Activated CD8-positive, alpha-beta memory T cell treated with anti-CD3 and anti-CD28 coated beads for 48 hours (primary cell): ENCODE data around the gene ARHGAP28.
"Not testable (repeated sequence)": the region's sequence is repeated elsewhere in the genome, so short reads cannot be mapped to it uniquely, and the experiment has no call there.

Experiments
- DNase-seq, 3 experiments: peaks; one replicate each; pipeline ENCODE4 v3.0.0-alpha.2; 2020; ENCODE audit warnings: low read depth in 2 of 3, low spot score in 2 of 3

Gene ARHGAP28

DNA sequence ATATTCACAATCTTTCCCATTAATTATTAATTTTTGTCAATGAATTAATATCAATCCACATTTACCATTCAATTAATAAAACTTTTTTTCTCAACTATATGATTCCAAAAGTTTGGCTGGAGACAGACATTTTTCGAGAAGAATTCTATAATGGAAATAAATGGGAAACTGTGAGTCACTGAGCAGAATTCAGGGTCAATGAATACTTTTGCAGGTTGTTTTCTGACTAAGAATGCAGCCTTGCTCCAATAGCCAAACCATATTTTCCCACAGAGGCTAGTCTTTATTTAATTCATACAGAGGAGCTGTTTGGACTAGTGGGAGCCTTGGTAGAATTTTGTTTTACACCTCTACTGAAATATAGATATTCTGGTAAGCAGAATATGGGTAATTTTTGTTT, 82.3 kb downstream of the ARHGAP28 start:
- no peak for DNase-seq

DNA sequence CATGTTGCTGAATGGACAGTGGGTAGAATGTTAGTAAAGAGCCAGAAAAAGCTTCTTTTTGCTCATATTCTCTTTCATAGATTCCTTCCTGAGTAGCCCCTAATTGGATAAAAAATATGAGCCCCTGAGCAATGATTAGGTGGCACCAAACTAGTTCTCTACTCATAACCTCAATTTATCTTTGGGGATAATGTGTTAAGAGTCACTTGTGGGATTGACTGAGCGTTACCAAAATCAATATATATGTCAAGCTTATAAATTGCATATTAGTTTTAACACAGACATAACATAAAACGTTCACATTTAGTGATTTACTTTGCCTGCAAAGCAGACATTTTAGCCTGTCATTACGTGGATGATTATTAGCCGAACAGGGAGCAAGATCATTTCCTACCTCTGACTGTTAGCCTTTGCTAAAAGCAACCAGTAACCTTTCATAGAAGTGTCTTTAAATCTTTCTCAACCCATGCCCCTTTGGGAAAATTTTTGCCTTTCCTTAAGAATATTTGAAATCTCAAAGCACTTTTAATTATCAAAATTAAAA, 85.4 kb downstream of the ARHGAP28 start:
- DNase-seq: no peak

DNA sequence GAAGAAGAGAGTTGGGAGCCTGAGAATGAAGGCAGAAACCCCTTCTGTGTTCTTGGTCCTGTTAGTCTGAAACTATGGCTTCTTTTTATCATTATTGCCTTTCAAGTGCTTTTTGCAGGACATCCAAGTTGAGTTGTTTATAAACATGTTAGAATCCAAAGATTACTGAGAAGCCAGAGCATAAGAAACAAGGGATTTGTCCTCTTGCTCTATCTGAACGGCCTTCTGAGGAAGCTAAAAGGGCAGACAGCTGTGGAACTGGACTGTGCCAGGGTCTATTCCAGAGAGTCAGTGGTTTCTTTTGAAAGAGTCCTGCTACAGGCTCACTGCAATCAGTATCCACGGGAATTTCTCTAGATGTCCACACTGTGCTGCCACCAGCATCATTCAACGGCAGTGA, 86.6 kb downstream of the ARHGAP28 start:
- DNase-seq: no peak

DNA sequence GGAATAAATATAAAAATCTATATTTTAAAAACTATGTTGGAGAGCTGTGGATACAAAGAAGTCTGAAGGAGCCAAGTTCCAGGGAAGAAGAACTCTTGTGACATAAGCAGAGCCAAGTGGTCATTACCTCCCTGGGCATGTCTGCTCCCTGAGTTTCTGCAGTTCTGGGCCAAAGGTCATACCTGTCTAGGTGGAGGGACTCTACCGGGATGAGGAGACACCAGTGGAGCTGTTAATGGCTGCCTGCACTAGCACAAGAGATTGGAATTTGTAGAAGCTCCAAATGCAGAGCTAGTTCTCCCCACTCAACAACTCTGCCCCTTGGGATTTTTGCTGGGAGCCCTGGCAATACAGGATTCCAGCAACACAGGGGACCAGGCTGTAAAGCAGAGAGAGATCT, 89.8 kb downstream of the ARHGAP28 start:
- no peak for DNase-seq

DNA sequence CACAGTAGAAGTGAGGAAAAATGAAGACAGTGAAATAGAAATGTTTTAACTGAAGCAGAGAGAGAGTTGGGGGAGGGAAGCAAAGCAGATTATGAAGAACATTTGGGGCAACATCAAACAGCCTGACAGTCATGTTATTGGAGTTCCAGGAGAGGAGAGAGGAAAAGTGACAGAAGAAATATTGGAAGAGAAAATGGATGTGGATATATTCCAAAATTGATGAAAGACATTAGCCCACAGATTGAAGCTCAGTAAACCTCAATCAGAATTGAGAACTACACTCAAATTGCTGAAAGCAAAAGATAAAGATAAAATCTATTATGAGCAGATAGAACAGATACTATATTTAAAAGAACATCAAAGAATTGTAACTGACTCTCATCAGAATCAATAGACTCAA, 90.8 kb downstream of the ARHGAP28 start:
- DNase-seq: no peak

DNA sequence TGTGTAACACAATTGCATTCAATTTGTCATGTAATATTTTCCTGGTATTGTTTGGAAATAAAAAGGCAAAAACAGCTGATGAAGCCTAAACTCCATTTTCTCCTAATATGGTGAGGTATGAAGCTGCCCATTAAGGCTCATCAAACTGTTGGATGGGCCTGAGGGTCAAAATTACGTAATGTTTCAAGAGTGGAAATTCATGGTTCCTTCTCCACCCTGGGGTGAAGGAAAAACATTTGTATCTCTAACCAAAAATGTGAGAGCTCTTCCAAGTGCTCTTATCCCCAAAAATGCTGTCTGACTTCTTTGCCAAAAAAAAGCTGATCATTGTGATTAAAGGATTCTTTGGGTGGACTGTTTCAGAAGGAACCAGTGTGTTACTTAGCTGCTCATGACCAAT, 91.8 kb downstream of the ARHGAP28 start:
- DNase-seq: no peak

DNA sequence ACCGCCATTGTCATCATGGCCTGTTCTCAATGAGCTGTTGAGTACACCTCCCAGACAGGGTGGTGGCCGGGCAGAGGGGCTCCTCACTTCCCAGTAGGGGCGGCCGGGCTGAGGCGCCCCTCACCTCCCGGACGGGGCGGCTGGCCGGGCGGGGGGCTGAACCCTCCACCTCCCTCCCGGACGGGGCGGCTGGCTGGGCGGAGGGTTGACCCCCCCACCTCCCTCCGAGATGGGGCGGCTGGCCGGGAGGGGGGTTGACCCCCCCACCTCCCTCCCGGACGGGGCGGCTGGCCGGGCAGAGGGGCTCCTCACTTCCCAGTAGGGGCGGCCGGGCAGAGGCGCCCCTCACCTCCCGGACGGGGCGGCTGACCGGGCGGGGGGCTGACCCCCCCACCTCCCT, 97.6 kb downstream of the ARHGAP28 start:
- DNase-seq: not testable (repeated sequence)

DNA sequence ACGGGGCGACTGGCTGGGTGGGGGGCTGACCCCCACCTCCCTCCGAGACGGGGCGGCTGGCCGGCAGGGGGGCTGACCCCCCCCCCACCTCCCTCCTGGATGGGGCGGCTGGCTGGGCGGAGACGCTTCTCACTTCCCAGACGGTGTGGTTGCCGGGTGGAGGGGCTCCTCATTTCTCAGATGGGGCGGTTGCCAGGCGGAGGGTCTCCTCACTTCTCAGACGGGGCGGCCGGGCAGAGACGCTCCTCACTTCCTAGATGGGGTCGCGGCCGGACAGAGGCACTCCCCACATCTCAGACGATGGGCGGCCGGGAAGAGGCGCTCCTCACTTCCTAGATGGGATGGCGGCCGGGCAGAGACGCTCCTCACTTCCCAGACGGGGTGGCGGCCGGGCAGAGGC, 98.0 kb downstream of the ARHGAP28 start:
- not testable (repeated sequence) for DNase-seq

DNA sequence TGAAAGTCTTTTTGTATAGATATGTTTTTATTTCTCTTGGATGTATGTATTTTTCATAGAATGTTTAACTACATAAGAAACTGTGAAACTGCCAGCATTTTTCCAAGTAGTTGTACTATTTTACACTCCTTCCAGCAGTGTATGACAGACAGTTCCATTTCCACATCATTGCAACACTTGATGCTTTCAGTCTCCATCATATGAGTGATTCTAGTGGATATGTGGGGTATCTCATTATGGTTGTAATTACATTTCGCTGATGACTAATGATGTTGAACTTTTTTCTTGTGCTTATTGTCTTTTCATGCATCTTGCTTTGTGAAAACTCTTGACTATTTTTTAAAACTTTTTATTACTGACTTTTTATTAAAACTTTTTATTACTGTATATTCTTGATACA, 101.4 kb downstream of the ARHGAP28 start:
- DNase-seq: no peak

DNA sequence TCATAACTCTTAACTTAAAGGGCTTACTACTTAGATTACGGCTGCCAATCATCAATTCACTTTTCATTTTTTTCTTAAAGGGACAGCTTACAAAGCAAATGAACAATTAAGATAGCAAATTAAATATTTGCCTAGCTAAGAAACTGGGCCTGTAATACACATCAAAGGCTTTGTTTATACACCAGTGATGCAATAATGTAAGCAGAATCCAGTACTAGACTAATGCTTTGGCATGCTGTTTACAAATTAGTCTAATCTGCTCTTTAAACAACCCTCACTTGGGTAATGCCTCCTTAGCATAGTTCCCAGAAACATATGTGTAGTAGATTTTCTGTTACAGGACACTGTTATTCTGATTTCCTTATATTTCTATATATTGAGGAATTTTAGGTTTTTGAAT, 105.8 kb downstream of the ARHGAP28 start:
- no peak for DNase-seq

DNA sequence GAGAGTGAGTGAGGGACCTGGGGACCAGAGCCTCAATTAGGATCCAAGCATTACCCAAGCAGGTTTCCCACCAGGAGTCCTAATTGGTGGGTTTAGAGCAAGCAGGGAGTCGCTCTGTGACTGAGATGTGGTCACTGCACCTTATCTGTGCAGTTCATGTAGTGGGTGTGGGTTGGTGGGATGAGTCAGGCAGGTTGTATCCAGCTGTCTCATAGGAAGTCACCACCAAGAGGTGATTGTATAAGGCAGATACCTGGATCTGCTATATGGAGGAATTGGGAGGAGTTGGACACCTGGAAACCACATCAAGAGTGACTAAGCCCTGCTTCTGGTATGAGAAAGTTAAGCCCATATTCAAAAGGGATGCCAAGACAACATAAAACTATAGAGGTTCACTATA, 106.8 kb downstream of the ARHGAP28 start:
- DNase-seq: no peak

DNA sequence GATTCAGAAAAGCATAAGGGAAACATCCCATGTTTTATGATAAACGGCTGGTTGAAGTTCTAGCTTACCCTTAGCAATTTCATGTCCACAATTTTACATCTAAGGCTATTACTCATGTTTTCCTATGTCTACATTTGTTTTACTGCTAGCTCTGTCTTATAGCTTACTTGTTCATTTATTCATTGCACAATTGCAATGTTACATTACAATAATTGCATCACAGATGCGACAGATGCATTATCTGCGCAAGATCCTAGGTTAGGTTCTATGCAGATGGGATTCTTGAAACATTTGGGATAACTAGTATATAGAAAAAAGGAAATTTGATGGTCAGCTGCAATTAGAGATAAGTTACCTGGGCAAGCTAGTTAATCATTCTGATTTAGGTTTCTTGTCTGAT, 108.4 kb downstream of the ARHGAP28 start:
- DNase-seq: no peak

DNA sequence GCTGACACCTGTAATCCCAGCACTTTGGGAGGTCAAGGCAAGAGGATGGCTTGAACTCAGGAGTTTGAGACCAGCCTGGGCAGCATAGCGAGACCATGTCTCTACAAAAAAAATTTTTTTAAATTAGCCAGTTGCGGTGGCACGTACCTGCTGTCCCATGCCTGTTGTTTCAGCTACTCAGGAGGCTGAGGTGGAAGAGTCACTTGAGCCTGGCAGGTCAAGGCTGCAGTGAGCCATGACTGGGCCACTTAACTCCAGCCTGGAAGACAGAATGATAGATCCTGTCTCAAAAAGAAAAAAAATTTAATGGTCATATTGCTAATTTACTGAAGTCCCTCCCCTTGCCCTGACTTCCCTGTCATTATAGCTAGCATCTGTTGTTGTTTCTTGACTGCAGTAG, 112.6 kb downstream of the ARHGAP28 start:
- no peak for DNase-seq

DNA sequence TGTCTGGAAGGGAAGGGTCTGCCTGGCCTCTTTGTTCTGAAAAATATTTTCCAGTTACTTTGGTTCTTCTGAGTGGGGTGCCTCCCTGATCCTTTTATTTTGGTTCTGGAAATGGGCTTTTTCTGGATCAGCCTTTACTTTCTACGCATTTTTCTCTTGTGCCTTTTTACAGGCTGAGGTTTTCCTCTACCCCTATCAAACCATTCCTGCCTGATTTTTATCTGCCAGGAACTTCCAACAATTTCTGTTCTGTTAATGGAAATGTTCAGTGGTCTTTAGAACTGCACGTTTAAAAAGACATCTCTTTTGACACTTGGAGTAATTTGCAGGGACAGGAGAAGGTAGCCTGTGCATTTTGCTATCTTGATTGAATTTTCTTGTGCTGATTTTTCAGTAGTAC, 113.8 kb downstream of the ARHGAP28 start:
- DNase-seq: no peak

DNA sequence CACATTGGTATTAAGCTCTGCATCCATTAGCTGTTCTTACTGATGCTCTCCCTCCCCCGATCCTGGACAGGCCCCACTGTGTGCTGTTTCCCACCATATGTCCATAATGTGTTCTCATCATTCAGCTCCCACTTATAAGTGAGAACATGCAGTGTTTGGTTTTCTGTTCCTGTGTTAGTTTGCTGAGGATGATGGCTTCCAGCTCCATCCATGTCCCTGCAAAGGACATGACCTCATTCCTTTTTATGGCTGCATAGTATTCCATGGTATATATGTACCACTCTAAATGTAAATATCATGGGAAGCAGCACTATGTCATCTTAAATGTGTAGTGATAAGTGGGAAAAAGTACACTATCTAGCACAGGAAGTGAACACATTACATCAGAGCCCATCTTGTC, 116.0 kb downstream of the ARHGAP28 start:
- not testable (repeated sequence) for DNase-seq

DNA sequence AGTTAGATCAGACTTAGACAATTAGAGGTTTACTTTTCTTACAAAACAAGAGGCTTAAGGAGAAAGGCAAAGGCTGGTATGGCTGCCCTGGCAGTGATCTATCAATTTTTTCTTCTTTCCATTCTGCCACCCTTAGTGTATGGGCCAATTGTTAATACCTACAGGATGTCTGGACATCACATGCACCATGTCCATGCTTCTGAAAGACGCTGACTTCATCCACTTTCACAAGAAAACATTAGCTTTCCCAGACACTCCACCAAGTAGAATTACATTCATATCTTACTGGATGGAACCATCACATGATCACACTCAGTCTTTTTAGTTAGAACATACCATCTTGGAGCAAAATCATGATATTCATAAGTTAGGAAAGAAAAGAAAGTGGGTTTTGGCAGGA, 120.9 kb downstream of the ARHGAP28 start:
- no peak for DNase-seq

DNA sequence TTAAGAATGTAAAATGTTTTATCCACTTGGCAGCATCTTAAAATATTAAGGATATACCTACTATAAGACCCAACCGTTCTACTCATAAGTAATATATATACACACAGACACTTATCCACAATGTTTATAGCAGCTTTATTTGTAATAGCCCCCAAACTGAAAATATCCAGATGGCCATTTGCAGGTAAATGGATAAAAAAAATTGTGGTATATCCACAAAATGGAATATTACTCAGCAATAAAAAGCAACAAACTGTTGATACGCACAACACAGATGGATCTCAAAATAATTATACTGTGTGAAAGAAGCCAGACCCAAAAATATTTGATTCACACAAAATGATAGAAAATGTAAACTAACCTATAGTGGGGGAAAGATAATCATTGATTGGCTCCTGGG, 122.0 kb downstream of the ARHGAP28 start:
- no peak for DNase-seq

DNA sequence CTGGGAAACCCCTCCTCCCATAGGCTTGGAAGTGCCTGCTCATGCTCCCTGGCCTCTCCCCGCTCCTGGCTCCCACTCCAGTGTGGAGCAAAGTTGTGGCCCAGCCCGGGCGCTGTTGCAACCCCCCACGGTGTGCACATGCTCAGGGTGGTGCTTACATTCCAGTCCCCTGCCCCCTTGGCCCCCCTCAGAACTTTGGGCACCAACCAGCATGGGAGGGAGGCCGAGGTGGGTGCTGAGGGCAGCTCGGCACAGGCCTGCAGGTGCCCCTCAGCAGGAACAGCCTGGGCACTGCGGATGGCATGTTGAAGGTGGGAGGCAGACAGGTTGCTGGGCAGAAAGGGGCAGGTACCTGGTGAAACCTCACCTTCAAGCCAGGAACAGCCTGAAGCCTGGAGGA, 125.3 kb downstream of the ARHGAP28 start:
- DNase-seq: no peak

DNA sequence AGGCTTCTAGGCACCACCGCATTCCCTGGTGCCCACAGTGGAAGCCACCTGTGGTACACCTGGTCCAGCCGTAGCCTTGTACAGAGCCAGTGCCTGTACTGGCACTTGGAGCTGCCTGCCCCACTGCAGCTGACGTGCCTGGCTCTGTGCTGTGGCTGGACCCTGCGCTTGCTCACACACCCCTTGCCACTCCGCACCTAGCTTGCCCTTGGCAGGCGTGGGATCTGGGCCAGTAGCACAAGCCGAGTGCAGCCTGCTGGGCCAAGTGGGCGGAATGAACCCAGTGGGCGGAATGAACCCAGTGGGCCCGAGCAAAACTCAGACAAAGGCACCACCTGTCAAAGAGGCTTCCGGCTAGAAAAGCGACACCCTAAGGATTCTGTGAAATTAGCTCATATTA, 126.3 kb downstream of the ARHGAP28 start:
- no peak for DNase-seq

DNA sequence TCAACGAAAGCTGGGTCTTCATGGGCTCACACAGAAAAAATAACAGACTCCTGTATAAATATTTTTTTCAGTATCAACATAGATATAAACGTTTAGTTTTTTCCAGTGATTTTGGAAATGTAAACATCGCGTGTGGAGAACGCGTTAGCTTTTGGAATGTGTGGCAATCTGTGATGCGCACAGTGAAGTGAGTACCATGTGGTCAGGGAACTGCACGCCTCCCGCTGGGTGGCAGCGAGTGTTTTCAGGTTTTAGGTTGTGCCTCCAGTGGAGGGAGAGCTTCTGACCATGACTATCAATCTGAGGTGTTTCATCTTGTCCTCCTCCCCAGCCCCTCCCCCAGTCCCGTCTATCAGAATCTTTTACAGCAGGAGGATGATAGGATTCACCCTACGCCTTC, 127.8 kb downstream of the ARHGAP28 start:
- DNase-seq: no peak

DNA sequence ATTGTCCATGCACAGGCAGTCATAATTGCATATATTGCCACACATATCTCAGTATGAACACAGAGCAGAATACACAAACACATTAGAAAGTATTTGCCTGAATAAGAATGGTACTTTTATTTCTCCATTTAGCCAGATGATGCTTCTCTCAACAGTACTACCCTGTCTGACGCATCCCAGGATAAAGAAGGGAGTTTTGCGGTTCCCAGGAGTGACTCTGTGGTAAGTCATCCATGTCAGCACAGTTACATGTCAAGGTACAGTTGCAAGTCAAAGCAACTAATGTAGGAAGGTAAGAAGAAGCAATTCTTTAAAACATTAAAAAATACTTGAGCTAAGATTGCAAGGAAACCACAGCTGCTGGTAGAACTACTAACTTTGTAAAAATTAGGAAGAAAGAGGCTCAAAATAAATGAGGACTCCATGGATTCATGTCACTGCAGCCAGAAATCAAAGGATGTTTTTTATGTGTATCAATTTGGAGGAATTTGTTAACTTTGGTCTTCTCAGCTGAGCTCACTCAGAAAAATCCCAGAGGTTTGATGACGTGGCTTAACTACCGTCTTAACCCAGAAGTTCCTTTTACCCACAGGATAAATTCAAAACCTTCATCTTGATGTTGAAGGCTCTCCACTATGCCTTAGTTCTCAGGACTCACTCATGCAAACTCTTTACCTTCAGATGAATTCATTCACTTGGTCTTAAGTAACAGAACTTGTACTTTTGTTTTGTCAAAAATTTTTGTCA, 130.3 kb downstream of the ARHGAP28 start:
- no peak for DNase-seq

DNA sequence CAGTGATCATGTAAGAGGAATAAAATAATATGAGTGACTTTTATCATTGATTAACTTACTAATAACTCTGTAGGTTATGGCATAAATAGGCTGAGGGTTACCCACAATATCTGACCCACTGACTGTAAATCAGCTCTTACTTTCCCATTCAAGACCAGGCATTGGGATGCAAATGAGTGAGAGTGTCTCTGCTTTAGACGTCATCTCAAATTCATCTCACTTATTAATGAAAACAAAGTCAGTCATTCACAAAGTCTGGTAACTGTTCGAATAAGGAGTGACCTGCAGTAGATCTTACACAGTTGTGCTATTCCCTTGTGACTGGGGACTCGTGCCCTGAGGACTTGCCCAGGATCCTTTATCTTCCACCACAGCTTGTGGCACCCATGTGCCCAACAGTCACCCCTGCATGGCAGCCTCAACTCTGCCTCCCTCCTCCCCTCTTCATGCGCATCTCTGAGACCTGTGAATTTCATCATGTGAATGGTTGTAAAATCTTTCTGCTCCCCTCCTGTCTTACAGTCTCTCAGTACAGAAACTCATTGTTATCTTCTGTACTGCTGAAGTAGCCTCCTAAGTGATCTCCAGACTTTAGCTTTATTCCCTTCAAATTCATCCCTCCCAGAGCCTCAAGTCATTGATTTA, 131.4 kb downstream of the ARHGAP28 start:
- DNase-seq: no peak

DNA sequence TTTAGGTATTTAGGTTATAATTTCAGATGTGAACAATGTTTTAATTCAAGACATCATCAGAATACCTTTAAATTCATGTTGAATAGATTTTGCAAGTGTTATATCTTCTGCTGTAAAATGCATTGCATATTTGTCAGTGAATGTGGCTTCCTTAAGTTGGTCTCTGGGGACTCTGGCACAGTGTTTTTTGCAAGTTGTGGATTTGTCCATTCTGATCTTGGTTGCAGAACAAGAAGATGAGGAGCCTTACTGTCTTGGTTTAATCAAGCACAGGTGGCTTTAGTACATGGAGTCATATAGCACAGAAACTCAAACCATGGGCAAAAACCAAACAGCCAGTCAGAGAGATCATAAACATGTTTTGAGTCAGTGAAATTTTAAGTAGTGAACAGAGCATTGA, 135.7 kb downstream of the ARHGAP28 start:
- DNase-seq: no peak
